ENCODE measurements around the gene ADAMTS14. TPM values are rescaled to one million over a fixed set of nuclear protein-coding genes. Genes with fewer than 3 reads are reported as not detected.

ADAMTS14 gene
- total RNA-seq, 1 experiment from 2014 or later, result not detected

DNA sequence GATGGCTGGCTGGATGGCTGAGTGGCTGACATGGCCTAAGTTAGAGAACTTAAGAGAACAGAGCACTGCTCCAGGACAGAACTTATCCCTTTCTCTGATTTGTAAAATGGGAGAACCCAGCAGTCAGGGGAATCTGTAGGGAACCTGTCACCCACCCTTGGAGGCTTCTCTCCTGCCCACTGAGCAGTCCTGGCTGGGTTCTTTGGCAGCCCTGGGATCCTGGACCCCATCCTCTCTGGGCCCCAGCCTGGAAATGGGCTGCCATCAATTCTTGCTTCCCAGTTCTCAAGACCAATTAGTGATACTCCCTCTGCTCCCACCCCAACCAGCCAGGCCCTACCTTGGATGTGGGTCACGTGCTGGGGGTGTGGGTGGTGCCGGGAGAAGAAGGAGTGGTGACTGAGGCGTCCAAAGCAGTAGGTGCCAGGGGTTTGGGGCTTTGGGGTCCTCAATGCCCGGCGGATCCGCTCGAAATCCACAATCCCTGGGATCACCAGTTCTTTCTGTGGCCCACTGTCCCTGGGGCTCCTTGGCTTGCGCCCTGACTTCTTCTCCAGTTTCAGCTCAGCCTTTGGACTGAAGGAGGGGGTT lies 109.2 kb downstream of the ADAMTS14 start:
- ChIA-PET CTCF (no interaction called here), POLR2A (no interaction called here)
- Histone ChIP-seq H3K4me3 (ENCODE audit: low read depth, low read length) (no peak overlapping the region), H3K9me3 (no peaks in the 10 kb centered on the region), H3K27me3 (replicated peaks; ENCODE audit: control insufficient read depth, insufficient read depth, low read length) (0 out of 2 replicates have a peak, but pooled peaks cover 3% of the 10 kb centered on the region), H3K36me3 (ENCODE audit: control insufficient read depth, insufficient read depth, low read length) (no peaks in the 10 kb centered on the region), H3K4me1 (peaks cover 10% of the 10 kb centered on the region)
- Mint-ChIP-seq H3K27ac (ENCODE audit: unreplicated experiment) (no peak overlapping the region), H3K27me3 (ENCODE audit: insufficient read depth, unreplicated experiment) (peaks cover 4% of the 10 kb centered on the region), H3K4me1 (ENCODE audit: low read depth, unreplicated experiment) (no peaks in the 10 kb centered on the region), H3K4me3 (ENCODE audit: unreplicated experiment) (no peak overlapping the region), H3K9me3 (ENCODE audit: unreplicated experiment) (no peaks in the 10 kb centered on the region), H3K36me3 (ENCODE audit: insufficient read depth, unreplicated experiment) (no peaks in the 10 kb centered on the region)
- TF ChIP-seq, protein P1, sequence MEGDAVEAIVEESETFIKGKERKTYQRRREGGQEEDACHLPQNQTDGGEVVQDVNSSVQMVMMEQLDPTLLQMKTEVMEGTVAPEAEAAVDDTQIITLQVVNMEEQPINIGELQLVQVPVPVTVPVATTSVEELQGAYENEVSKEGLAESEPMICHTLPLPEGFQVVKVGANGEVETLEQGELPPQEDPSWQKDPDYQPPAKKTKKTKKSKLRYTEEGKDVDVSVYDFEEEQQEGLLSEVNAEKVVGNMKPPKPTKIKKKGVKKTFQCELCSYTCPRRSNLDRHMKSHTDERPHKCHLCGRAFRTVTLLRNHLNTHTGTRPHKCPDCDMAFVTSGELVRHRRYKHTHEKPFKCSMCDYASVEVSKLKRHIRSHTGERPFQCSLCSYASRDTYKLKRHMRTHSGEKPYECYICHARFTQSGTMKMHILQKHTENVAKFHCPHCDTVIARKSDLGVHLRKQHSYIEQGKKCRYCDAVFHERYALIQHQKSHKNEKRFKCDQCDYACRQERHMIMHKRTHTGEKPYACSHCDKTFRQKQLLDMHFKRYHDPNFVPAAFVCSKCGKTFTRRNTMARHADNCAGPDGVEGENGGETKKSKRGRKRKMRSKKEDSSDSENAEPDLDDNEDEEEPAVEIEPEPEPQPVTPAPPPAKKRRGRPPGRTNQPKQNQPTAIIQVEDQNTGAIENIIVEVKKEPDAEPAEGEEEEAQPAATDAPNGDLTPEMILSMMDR (IDR thresholded peaks at IDR 0.05; ENCODE audit: insufficient read depth in 1 of 2, low read depth in 1 of 2, low read length in 1 of 2, severe bottlenecking in 1 of 2, unreplicated experiment in 1 of 2), result no peak
- no peak for DNase-seq
- intact Hi-C loops (cut with micrococcal nuclease; ENCODE audit: unreplicated experiment), result no loop called here
- no TSS peak for BruUV-seq (replicated peaks)

DNA sequence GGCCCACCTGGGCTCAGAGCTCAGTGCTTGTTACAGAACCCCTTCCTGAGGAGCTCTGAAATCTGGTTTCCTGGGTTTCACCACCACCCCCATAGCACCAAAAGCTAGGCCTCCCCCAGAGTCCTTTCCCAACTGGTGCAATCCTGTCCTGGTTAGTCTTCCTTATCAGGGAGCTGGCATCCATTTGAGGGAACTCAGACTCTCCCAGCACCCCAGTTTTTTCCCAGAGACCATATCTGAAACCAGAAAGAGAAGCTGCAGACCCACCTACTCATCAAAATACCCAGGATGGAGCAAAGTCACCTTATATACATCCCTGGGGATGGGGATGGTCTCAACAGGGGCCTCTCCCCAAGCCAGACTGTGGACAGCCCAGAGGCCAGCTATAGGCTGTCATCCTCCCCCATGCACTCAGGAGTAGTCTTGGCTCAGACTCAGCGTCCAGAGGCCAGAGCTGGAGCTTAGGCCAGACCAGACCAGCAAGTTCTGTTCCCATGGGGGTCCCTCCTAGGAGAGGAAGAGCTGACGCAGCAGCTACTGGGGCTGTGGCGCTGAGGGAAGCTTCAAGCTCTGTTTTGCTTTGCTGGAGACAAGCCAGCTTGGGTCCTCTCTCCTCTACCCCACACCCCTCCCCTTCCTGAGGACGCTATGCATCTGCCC lies 109.9 kb downstream of the ADAMTS14 start:
- Mint-ChIP-seq H3K36me3 (ENCODE audit: insufficient read depth, unreplicated experiment) (no peaks in the 10 kb centered on the region), H3K4me3 (ENCODE audit: unreplicated experiment) (no peak overlapping the region), H3K27me3 (ENCODE audit: insufficient read depth, unreplicated experiment) (peaks cover 6% of the 10 kb centered on the region), H3K4me1 (ENCODE audit: low read depth, unreplicated experiment) (no peaks in the 10 kb centered on the region), H3K27ac (ENCODE audit: unreplicated experiment) (no peak overlapping the region), H3K9me3 (ENCODE audit: unreplicated experiment) (no peaks in the 10 kb centered on the region)
- TF ChIP-seq, protein P1 (IDR thresholded peaks at IDR 0.05; ENCODE audit: insufficient read depth in 1 of 2, low read depth in 1 of 2, low read length in 1 of 2, severe bottlenecking in 1 of 2, unreplicated experiment in 1 of 2), result no peak
- DNase-seq, result no peak
- ChIA-PET POLR2A (no interaction called here), CTCF (no interaction called here)
- no TSS peak for BruUV-seq (replicated peaks)
- Histone ChIP-seq H3K4me1 (peaks cover 4% of the 10 kb centered on the region), H3K4me3 (ENCODE audit: low read depth, low read length) (no peak overlapping the region), H3K36me3 (ENCODE audit: control insufficient read depth, insufficient read depth, low read length) (no peaks in the 10 kb centered on the region), H3K27me3 (replicated peaks; ENCODE audit: control insufficient read depth, insufficient read depth, low read length) (0 out of 2 replicates have a peak, but pooled peaks cover 3% of the 10 kb centered on the region), H3K9me3 (peaks cover 1% of the 10 kb centered on the region)
- intact Hi-C loops (cut with micrococcal nuclease; ENCODE audit: unreplicated experiment), result no loop called here

DNA sequence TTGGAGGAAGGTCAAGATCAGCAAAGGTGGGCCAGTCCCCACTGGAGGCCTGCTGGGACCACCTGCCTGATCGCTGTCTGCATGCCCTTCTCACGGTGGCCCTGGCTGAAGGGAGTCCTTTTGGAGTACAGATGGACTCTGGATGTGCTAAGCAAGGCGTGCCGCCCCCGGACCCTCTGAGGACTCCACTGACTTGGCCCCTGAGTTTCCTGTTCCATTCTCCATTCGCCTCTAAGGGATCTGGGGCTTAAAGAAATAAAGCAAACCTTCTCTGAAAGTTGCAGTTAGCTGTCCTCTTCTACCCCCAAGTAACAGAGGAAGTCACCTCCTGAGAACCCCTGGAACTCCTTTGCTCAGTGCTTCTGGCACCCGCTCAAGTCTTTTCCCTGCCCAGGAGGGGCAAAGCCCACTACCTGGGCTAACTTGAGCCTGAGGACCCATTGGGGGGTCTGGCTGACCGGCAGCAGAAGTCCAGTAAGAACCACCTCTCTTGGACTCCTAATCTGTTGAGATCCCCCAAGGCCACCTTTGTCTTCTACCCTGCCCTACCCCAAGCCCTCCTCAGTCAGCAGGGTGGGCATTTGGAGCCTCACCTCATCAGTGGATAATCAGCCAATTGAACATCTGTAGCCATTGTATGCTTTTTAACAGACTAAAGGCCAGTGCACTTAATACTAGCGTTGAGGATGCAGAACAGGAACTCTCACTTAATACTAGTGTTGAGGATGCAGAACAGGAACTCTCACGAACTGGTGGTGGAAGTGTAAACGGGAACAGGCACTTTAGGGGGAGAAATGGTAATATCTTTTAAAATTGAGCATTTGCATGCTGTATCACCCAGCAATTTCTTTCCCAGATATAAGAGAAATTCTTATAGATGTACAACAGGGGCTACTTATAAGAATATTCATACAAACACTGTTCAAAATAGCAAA lies 110.7 kb downstream of the ADAMTS14 start:
- no peaks in the 10 kb centered on the region for H3K36me3 Mint-ChIP-seq (ENCODE audit: insufficient read depth, unreplicated experiment)
- POLR2A ChIA-PET, result no interaction called here
- H3K4me3 Mint-ChIP-seq (ENCODE audit: unreplicated experiment), result no peak overlapping the region
- no peaks in the 10 kb centered on the region for H3K4me1 Mint-ChIP-seq (ENCODE audit: low read depth, unreplicated experiment)
- CTCF ChIA-PET, result no interaction called here
- no peak overlapping the region for H3K4me3 ChIP-seq (ENCODE audit: low read depth, low read length)
- no peaks in the 10 kb centered on the region for H3K36me3 ChIP-seq (ENCODE audit: control insufficient read depth, insufficient read depth, low read length)
- intact Hi-C loops (cut with micrococcal nuclease; ENCODE audit: unreplicated experiment), result no loop called here
- peaks cover 6% of the 10 kb centered on the region for H3K27me3 Mint-ChIP-seq (ENCODE audit: insufficient read depth, unreplicated experiment)
- H3K4me1 ChIP-seq, result no peaks in the 10 kb centered on the region
- 0 out of 2 replicates have a peak, but pooled peaks cover 3% of the 10 kb centered on the region for H3K27me3 ChIP-seq (replicated peaks; ENCODE audit: control insufficient read depth, insufficient read depth, low read length)
- peaks cover 8% of the 10 kb centered on the region for H3K9me3 ChIP-seq
- TF ChIP-seq, protein P1 (IDR thresholded peaks at IDR 0.05; ENCODE audit: insufficient read depth in 1 of 2, low read depth in 1 of 2, low read length in 1 of 2, severe bottlenecking in 1 of 2, unreplicated experiment in 1 of 2), result no peak
- peaks cover 5% of the 10 kb centered on the region for H3K9me3 Mint-ChIP-seq (ENCODE audit: unreplicated experiment)
- no TSS peak for BruUV-seq (replicated peaks)
- no peak overlapping the region for H3K27ac Mint-ChIP-seq (ENCODE audit: unreplicated experiment)
- no peak for DNase-seq

Data from Caco-2 (cell line).